ENCODE results near the gene SERHL2. TPM values are rescaled to one million over a fixed set of nuclear protein-coding genes. Genes with fewer than 3 reads are reported as not detected.
A peak's percentile ranks its signal among the peaks of the same experiment; 100 is the strongest.
"Not testable (repeated sequence)": the region's sequence is repeated elsewhere in the genome, so short reads cannot be mapped to it uniquely, and the experiment has no call there.

SERHL2 gene
- total RNA-seq, 2 donors from 2014 or later = 2.4 to 3.9 TPM

DNA sequence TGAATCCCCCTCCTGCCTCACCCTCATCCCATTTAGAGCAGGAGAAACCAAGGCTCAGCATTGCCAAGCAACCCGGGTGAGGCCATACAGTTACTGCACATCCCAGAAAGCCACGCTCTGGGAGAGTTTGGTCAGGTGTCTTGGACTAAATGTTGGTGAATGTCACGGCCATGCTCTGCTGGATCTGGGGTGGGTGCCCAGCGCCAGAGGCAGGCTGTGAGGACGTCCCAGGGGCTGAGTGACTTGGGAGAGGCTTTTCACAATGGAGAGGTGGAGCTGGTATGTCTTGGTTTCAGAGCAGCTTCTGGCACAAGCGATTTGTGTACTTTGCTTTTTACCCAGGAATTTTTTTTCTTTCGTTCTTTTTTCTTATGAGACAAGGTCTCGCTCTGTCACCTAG is 6.6 kb downstream of the SERHL2 start:
- Histone ChIP-seq H3K27me3 (no peaks in the 10 kb centered on the region), H3K9me3 (no peaks in the 10 kb centered on the region), H3K4me3 (no peak overlapping the region), H3K36me3 (no peaks in the 10 kb centered on the region), H3K4me1 (peaks cover 0 to 14% of the 10 kb centered on the region in 2 donors), H3K27ac (no peak overlapping the region)
- DNase-seq (ENCODE audit: low spot score) = no peak
- TF ChIP-seq, protein P1, sequence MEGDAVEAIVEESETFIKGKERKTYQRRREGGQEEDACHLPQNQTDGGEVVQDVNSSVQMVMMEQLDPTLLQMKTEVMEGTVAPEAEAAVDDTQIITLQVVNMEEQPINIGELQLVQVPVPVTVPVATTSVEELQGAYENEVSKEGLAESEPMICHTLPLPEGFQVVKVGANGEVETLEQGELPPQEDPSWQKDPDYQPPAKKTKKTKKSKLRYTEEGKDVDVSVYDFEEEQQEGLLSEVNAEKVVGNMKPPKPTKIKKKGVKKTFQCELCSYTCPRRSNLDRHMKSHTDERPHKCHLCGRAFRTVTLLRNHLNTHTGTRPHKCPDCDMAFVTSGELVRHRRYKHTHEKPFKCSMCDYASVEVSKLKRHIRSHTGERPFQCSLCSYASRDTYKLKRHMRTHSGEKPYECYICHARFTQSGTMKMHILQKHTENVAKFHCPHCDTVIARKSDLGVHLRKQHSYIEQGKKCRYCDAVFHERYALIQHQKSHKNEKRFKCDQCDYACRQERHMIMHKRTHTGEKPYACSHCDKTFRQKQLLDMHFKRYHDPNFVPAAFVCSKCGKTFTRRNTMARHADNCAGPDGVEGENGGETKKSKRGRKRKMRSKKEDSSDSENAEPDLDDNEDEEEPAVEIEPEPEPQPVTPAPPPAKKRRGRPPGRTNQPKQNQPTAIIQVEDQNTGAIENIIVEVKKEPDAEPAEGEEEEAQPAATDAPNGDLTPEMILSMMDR (IDR thresholded peaks at IDR 0.05) = no peak

DNA sequence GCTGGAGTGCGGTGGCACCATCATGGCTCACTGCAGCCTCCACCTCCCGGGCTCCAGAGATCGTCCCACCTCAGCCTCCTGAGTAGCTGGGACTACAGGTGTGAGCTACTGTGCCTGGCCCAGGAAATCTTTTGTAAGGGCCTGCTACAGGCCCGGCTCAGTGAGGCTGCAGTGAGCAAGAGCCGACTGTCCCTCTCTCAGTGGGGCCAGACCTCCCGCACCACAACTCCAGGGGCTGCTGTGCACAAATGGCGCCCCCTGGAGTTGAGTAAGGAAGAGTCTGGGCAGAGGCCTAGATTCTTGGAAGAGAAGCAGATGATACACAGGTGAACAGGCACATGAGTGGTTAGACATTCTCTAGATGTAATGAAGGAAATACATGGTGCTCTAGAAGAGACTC is 7.0 kb downstream of the SERHL2 start:
- no peak for DNase-seq (ENCODE audit: low spot score)

DNA sequence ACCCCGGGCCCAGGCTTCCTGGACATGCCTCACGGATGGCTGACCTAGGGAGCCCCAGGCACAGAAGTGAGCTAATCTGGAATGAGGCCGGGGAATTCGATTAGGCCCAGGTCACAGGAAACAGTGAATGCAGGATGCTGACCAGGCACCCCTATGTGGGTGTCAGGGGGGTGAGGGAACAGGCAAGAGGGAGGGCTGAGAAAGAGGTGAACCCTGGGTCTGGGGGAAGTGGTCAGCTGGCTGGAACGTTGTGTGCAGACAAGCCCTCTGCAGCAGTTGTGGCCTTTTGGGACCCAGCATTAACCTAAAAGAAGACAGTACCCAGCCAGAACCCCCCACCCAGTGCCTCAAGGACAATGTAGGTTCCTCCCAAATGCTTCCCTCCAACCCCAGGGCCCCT is 8.1 kb downstream of the SERHL2 start:
- peaks cover 0 to 14% of the 10 kb centered on the region in 2 donors for H3K4me1 ChIP-seq
- H3K27me3 ChIP-seq = no peaks in the 10 kb centered on the region
- no peaks in the 10 kb centered on the region for H3K9me3 ChIP-seq
- no peaks in the 10 kb centered on the region for H3K36me3 ChIP-seq
- H3K27ac ChIP-seq = no peak overlapping the region
- TF ChIP-seq, protein P1 (IDR thresholded peaks at IDR 0.05) = no peak
- H3K4me3 ChIP-seq = no peak overlapping the region
- DNase-seq (ENCODE audit: low spot score) = no peak

More for the DNA sequence above, 7.0 kb downstream of the SERHL2 start:
- no peaks in the 10 kb centered on the region for H3K27me3 ChIP-seq
- H3K4me3 ChIP-seq = no peak overlapping the region
- peaks cover 0 to 14% of the 10 kb centered on the region in 2 donors for H3K4me1 ChIP-seq
- H3K36me3 ChIP-seq = no peaks in the 10 kb centered on the region
- TF ChIP-seq, protein P1 (IDR thresholded peaks at IDR 0.05) = peak; percentile 16 to 53
- H3K27ac ChIP-seq = no peak overlapping the region
- H3K9me3 ChIP-seq = no peaks in the 10 kb centered on the region

DNA sequence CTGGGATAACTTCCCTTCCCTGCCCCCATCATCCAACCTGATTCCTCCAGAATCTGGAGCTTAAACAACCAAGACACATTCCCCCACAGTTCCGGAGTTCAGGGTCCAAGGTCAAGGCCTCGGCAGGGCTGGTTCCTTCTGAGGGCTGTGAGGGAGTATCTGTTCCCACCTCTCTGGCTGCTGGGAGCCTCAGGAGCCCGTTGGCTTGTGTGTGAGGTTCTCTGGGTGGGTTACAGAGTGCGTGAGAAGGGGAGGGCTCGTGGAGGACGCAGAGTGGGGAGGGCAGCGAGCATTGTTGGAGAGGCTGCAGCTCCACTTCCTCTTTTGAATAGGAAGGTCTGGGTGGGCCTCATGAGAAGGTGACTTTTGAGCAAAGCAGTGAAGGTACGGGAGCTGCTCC is 8.5 kb downstream of the SERHL2 start:
- H3K9me3 ChIP-seq = no peaks in the 10 kb centered on the region
- H3K36me3 ChIP-seq = no peaks in the 10 kb centered on the region
- no peak for DNase-seq (ENCODE audit: low spot score)
- no peak overlapping the region for H3K4me3 ChIP-seq
- no peak overlapping the region for H3K27ac ChIP-seq
- peaks cover 0 to 14% of the 10 kb centered on the region in 2 donors for H3K4me1 ChIP-seq
- TF ChIP-seq, protein P1 (IDR thresholded peaks at IDR 0.05) = no peak
- H3K27me3 ChIP-seq = no peaks in the 10 kb centered on the region

DNA sequence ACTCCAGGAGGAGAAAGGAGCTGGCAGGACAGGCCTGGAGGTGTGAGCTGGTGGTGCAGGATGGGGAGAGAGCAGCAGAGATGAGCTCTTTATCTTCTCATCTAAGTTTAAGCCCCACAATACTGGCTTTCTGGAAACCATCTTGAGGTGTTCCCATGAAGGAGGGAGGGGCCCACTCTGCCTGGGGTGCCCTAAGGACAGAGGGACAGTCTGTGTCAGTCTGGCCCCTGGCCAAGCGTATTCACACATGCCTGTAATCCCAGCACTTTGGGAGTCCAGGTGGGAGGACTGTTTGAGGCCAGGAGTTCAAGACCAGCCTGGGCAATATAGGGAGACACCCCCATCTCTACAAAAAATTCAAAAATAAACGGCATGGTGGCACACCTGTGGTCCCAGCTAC is 8.9 kb downstream of the SERHL2 start:
- peaks cover 0 to 14% of the 10 kb centered on the region in 2 donors for H3K4me1 ChIP-seq
- DNase-seq (ENCODE audit: low spot score) = no peak
- H3K27me3 ChIP-seq = no peaks in the 10 kb centered on the region
- no peaks in the 10 kb centered on the region for H3K9me3 ChIP-seq
- TF ChIP-seq, protein P1 (IDR thresholded peaks at IDR 0.05) = no peak
- H3K36me3 ChIP-seq = no peaks in the 10 kb centered on the region
- H3K4me3 ChIP-seq = no peak overlapping the region
- no peak overlapping the region for H3K27ac ChIP-seq

DNA sequence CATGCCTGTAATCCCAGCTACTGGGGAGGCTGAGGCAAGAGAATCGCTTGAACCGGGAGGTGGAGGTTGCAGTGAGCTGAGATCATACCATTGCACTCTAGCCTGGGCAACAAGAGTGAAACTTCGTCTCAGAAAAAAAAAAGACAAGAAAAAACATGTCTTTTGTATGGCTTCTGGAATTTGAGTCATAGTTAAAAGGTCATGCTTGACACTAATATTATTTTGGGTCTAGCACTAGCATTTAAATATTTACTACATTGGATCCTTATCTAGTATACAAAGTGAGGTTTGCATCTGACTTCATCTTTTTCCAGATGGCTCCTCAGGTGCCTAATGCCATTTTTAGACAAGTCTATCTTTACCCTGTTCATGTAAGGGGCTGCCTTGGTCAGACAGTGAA is 10.2 kb downstream of the SERHL2 start:
- not testable (repeated sequence) for H3K9me3 ChIP-seq; H3K4me3 ChIP-seq; DNase-seq (ENCODE audit: low spot score); H3K27me3 ChIP-seq; H3K36me3 ChIP-seq; H3K27ac ChIP-seq
- H3K4me1 ChIP-seq = peaks cover 0 to 14% of the 10 kb centered on the region in 2 donors
